GM19468 (cell line): Measurements from ENCODE around the gene AP3B2.

Experiments used
- ATAC-seq: cut with Tn5 transposase; IDR thresholded peaks from one replicate; pipeline ENCODE4 v1.9.1; 2021; ENCODE audit warnings: mild to moderate bottlenecking, moderate library complexity, moderate number of reproducible peaks; ENCODE audit not compliant: unreplicated experiment; ENCODE audit errors: extremely low read depth

The AP3B2 gene

DNA sequence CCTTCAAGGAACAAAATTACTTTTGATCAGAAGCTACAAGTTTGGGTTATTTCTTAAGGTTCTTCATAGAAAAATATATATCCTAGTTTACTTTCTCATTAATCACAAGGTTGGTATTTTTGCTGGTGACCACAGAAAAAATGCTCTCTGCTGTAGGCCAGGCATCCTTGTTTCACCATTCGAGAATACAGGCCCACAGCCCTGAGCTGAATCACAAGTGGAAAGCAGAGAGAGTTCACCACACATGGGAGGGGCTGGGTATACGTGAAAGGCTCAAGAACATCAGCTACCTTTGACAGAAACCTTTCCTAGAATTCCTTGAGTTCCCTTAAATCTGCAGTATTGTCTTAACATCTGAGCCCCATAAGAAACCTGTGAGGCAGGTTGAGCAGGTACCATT, 85.7 kb downstream of the AP3B2 start:
- no peak for ATAC-seq

GRCh38 chr15:82621970-82622369, 87.7 kb downstream of the AP3B2 start:
- ATAC-seq = no peak

DNA sequence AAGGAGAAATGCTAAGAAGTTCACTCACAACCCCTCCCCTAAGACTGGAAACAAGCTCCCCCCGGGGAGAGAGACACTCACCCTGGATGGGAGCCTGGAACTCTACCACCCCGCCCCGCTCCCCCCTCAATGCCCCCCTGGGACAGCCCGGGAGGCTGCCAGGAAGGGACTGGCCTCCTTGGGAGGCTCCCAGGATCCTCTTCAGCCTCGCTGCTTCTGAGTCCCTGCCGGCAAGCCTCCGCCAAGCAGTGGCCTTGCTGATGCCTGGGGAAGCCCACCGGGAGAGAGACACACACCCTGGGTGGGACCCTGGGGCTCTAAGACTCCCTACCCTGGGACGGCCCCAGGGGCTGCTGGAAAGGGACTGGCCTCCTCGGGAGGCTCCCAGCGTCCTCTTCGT, 95.9 kb downstream of the AP3B2 start:
- ATAC-seq = no peak

DNA sequence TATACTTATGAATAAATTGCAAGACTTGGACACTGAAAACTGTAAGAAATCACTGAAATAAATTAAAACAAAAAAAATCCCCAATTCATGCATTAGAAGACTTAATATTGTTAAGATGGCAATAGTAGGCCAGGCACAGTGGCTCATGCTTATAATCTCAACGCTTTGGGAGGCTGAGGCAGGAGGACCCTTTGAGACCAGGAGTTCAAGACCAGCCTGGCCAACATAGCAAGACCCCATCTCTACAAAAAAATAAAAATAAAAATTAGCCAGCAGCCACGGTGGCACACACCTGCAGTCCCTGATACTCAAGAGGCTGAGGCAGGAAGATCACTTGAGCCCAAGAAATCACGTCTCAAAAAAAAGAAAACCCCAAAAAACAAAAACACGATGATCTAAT, 98.3 kb downstream of the AP3B2 start:
- ATAC-seq = no peak
